Medulla oblongata (tissue), 1 donor: ENCODE data around the gene SEMA6B.
"Not testable (repeated sequence)": the region's sequence is repeated elsewhere in the genome, so short reads cannot be mapped to it uniquely, and the experiment has no call there.

Experiments used
- DNase-seq: peaks from one replicate; pipeline ENCODE4 v3.0.0-alpha.2; 2015; ENCODE audit errors: extremely low spot score

SEMA6B gene

GRCh38 chr19:4571305-4571917 lies 11.9 kb upstream of the SEMA6B start:
- no peak for DNase-seq

- DNase-seq, result no peak
Observed at GRCh38 chr19:4570916-4571304, 11.4 kb upstream of the SEMA6B start.

DNA sequence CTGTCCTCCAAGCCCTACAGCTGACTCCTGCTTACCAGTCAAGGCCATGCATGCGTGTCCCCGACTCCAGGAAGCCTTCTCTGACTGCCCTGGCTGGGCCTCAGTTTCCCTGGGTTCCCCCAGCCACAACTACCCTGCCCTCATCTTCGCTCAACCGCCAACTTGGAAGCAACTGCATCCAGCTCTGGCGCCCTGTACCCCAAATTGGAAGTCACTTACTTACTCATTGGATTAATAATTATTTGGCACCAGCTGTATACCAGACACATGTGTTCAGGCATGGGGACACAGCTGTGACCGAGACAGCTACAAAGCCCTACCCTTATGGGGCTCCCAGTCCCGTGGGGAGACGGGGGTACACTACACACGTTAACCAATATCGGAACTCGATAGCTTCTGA lies 10.9 kb upstream of the SEMA6B start:
- no peak for DNase-seq

- DNase-seq, result peak; percentile 7
Observed at GRCh38 chr19:4568886-4569285, 9.4 kb upstream of the SEMA6B start.

- no peak for DNase-seq
Observed at GRCh38 chr19:4567584-4568071, 8.1 kb upstream of the SEMA6B start.

DNA sequence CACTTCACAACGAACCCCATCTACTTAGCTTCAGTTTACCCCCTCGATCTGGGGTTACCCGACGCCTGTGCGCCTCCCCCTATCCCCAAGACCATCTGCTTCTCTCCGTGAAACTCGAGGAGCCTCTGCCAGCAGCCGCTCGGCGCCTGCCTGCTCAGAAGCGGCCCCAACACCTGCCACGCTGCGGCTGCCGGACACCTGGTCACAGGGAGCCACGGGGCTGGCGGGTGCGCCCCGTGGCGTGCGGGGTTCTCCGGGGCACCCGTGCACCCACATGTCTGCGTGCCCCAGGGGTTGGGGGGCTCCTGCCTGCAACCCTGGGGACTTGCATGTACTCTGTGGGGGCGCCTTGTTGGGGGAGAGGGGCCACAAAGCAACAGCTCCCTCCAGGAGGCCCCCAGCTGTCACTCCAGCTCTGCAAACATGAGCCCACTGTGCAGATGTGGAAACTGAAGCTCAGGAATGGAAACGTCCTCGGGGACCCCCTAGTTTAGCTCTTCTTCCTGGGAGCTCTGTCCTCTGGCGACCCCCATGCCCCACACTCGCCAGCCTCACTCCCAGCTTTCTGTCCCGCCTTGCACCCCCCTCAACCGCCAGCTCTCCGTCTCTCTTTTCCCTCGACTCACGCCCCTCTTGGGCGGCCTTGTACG lies 7.0 kb upstream of the SEMA6B start:
- DNase-seq, result no peak

GRCh38 chr19:4563562-4563961 lies 4.1 kb upstream of the SEMA6B start:
- DNase-seq, result not testable (repeated sequence)

GRCh38 chr19:4562085-4562484 lies 2.6 kb upstream of the SEMA6B start:
- peak; percentile 23 for DNase-seq

GRCh38 chr19:4557971-4558941 lies 1.2 kb downstream of the SEMA6B start:
- no peak for DNase-seq

GRCh38 chr19:4557144-4557970 lies 2.1 kb downstream of the SEMA6B start:
- DNase-seq, result no peak

DNA sequence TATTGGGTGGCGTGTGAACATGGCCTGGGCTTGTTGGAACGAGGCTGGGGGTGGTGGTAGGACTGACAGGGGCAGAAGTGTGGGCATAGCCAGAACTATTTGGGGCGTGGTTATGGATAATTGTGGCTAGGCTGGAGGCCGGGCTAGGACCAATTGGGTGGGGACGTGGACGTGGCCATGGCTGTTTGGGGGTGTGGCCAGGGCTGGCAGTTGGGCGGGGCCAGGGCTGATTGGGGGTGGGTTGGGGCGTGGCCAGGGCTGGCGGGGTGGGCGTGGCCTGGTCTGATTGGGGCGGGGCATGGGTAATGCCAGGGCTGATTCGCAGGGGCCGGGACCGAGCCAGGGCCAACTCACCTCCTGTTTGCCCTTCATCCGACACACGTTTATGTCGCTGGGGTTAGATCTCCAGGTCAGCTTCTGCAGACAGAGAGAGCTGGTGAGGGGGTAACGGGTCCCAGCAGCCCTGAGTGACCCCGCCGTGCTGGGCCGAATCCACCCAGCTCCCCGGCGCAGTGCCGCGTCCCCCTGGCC lies 2.8 kb downstream of the SEMA6B start:
- DNase-seq, result no peak

DNA sequence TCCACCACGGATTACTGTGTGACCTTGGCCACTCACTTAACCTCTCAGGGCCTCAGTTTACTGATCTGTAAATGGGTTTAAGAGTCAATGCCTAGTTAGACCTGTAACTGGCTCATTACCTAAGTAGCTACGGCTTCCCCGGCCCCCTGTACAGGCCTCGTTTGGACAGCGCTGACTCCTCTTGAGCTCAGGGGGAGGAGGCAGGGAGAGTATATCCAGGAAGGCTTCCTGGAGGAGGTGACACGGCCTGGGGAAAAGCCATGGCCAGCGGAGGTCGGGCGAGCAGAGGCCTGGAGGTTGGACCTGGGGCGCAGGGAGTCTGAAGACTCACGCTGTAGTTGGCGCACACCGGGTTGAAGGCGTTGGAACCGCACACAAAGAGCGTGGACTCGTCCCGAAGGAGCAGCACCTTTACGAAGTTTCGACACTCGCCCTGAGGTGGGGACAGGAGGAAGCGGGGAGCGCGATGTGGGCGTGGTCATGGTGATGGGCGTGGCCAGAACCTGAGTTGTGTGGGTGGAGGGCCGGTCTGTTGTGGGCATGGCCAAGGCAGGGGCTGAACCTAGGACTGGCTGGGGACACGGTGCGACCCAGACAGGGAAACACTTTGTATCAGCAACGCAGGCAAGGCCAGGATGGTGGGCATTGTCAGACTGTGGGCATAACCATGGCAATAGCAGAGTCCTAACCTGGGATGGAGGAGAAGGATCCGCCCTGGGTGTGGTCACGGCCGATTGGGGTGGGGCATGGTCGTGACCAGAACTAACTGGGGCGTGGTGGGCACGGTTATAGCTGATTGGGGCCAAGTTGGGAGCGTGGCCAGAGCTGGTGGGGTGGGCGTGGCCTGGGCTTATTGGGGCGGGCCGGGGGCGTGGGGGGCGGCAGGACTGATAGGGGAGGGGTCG lies 3.6 kb downstream of the SEMA6B start:
- DNase-seq, result no peak

- no peak for DNase-seq
Observed at GRCh38 chr19:4554717-4555116, 4.8 kb downstream of the SEMA6B start.

DNA sequence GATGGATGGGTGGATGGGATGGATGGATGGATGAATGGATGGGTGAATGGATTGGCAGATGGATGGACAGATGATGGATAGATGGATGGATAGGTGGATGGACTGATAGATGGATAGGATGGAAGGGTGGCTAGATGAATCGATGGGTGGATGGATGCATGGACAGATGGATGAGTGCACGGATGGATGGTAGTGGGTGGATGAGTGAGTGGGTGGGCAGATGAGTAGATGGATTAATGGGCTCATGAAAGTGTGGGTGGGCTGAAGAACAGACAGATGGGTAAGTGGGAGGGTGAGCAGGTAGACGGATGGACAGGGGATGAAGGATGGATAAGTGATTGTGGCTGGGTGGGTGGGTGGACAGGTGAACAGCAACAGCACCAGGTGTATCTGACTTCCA lies 5.7 kb downstream of the SEMA6B start:
- DNase-seq, result no peak

- no peak for DNase-seq
Observed at GRCh38 chr19:4553092-4553695, 6.3 kb downstream of the SEMA6B start.

GRCh38 chr19:4552525-4552819 lies 7.0 kb downstream of the SEMA6B start:
- no peak for DNase-seq

- no peak for DNase-seq
Observed at GRCh38 chr19:4550479-4551050, 8.9 kb downstream of the SEMA6B start.

DNA sequence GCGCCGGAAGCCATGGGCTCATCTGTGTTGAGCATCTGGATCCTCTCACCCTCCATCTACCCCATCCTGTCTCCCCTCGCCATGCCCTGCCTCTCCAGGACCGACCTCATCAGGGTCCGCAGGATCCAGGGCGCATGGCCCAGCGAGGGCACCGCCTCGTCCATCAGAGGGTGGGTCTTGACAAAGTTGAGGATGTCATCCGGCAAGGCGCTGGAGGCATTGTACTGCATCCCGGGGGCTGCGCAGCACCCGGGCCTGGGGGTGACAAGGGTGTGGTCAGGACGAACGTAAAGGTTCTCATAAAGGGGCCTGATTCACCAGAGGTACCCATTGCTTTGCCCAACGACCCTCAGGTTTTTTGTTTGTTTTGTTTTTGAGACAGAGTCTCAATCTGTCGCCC lies 9.5 kb downstream of the SEMA6B start:
- DNase-seq, result no peak

GRCh38 chr19:4548238-4548584 lies 11.3 kb downstream of the SEMA6B start:
- no peak for DNase-seq
